IMR-90 (cell line): ENCODE data around the gene PIEZO1. TPM values are rescaled to one million over a fixed set of nuclear protein-coding genes. Genes with fewer than 3 reads are reported as not detected.

Experiments
- POLR2A ChIP-seq: IDR thresholded peaks from 2 replicates; pipeline ENCODE4 v1.6.1; 2012; ENCODE audit warnings: mild to moderate bottlenecking, low read depth, low read length
- polyA plus RNA-seq, 3 experiments: library from polyadenylated mRNA; depleted of rRNA; stranded (reverse); fragments of >200 nt; gene quantifications; 2 replicates each; pipeline ENCODE4 v1.2.3, GENCODE V29; 2012; ENCODE audit warnings: low replicate concordance in 1 of 3
- total RNA-seq: library from RNA; depleted of rRNA; stranded (reverse); fragments of >200 nt; gene quantifications from 2 replicates; pipeline ENCODE4 v1.2.3, GENCODE V29; 2012
- TF ChIP-seq, protein P1 (sequence below): fragments of 150-350 bp; IDR thresholded peaks from 2 replicates; pipeline ENCODE4 v1.6.1; 2016; ENCODE audit warnings: low read depth, mild to moderate bottlenecking, low read length, moderate library complexity, borderline replicate concordance

PIEZO1 gene
- total and polyA plus RNA-seq, 2 of the 4 experiments (the other 2 are of a cell fraction), result 36.2 to 372 TPM

DNA sequence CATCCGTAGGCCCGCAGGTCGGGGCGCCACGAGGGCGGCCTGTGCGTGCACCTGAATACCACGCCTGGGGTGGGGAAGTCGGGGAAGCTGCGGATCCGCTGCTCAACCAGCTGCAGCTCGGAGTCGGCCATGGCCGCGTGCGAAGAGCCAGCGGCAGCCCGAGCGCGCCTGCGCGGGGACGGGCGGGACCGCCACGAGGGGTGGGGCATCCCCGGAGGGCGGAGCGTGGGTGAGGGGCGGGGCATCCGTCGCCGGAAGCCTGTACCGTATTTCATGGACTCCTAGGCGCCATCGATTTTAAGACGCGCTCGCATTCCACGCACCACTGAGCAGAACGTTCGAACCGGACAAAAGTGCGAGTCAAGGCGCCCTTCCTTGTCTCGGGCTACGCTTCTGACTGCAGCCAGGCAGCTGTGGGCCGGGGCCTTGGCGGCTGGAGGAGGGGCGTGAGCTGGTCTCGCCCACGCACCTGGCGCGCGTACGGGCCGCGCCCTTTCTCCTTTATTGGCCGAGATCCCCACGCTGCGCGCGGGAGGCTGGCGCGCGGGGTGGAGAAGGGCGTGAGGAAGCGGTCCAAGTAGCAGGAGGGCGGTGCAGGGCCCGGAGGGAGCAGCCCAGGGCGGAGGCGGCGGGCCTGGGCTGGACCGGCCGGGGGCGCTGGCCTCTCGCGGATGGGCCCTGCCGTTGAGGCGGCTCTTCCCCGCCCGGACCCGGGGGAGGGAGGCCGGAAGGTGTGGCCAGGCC is 26.9 kb upstream of the PIEZO1 start, which contains the start of gene APRT (continued):
- TF ChIP-seq, protein P1, sequence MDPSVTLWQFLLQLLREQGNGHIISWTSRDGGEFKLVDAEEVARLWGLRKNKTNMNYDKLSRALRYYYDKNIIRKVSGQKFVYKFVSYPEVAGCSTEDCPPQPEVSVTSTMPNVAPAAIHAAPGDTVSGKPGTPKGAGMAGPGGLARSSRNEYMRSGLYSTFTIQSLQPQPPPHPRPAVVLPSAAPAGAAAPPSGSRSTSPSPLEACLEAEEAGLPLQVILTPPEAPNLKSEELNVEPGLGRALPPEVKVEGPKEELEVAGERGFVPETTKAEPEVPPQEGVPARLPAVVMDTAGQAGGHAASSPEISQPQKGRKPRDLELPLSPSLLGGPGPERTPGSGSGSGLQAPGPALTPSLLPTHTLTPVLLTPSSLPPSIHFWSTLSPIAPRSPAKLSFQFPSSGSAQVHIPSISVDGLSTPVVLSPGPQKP, result no peak
- peak; percentile 87 for TF ChIP-seq POLR2A
